H1 (cell line): ENCODE results near the gene TRABD2B. TPM values are rescaled to one million over a fixed set of nuclear protein-coding genes. Genes with fewer than 3 reads are reported as not detected.

ENCODE experiments used
- EGR1 ChIP-seq: IDR thresholded peaks from 2 replicates; pipeline ENCODE4 v1.6.1; 2011; ENCODE audit warnings: low read depth, low read length, borderline replicate concordance
- FOSL1 ChIP-seq: IDR thresholded peaks from 2 replicates; pipeline ENCODE4 v1.6.1; 2011; ENCODE audit warnings: mild to moderate bottlenecking, low read depth, low read length, moderate library complexity; ENCODE audit not compliant: insufficient read depth
- HDAC2 ChIP-seq, 2 experiments: fragments of 300-600 bp in 1 of 2; sonication (generic) in 1 of 2; IDR thresholded peaks; 2 replicates each; pipeline ENCODE4 v1.6.1; 2011 to 2012; ENCODE audit warnings: low read depth in 2 of 2, low read length in 2 of 2, mild to moderate bottlenecking in 2 of 2, moderate library complexity in 2 of 2, borderline replicate concordance in 1 of 2, inconsistent platforms in 1 of 2
- SUZ12 ChIP-seq: fragments of 200-600 bp; sonication (generic); IDR thresholded peaks from 2 replicates; pipeline ENCODE4 v1.6.1; 2012; ENCODE audit warnings: mild to moderate bottlenecking, inconsistent platforms, low read length, moderate library complexity, mixed read lengths
- TEAD4 ChIP-seq: IDR thresholded peaks from 2 replicates; pipeline ENCODE4 v1.6.1; 2012; ENCODE audit warnings: low read depth, low read length, inconsistent platforms, mixed read lengths
- polyA plus RNA-seq, 7 experiments: library from polyadenylated mRNA; depleted of rRNA in 3 of 7; stranded (reverse) in 5 of 7; unstranded in 2 of 7; fragments of >200 nt in 5 of 7; fragments of 200-250 nt in 2 of 7; gene quantifications; 1 replicate in 5 of 7; 2 replicates in 1 of 7; 4 replicates in 1 of 7; pipeline versions ENCODE4 v1.2.1 to v1.2.3, GENCODE V29; 2011 to 2013; ENCODE audit warnings: missing spikeins in 2 of 7, mixed read lengths in 2 of 7
- total RNA-seq: library from RNA; stranded (reverse); fragmentation: NEBNext Ultra II Directional; extraction: Animal tissue kit (Norgen Biotek cat#: 25700); gene quantifications from 2 replicates; pipeline ENCODE4 v1.2.1, GENCODE V29; 2021

TRABD2B gene
- total and polyA plus RNA-seq, 2 of the 8 experiments (the other 6 are each of a cell fraction or from before 2014, with no cell fraction given): 0.95 to 3.4 TPM

DNA sequence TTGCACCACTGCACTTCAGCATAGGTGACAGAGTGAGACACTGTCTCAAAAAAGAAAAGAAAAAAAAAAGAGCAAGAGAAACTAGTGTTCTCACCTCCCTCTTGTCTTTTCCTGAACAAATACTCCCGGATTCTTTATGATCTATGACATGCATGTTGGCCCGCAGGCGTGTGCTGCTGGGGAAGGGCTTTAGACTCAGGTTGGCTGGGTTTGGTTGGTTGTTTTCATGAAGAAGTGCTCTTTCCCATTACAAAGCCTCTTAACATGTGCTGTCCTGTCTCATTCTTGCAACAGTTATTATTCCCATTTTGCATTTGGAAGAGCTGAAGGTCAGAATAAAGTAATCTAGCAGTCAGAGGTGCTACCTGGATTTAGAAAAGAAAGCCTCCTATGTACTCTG is 79.5 kb downstream of the TRABD2B start (continued):
- TF ChIP-seq EGR1: no peak
- TF ChIP-seq TEAD4: no peak
- no peak for TF ChIP-seq HDAC2 (IDR thresholded peaks at IDR 0.05; ENCODE audit: borderline replicate concordance in 1 of 2, low read depth in 2 of 2, low read length in 2 of 2)
- no peak for TF ChIP-seq FOSL1
- no peak for TF ChIP-seq SUZ12
